GM10266 (cell line): ENCODE results near the gene IFNA10.
A peak's percentile ranks its signal among the peaks of the same experiment; 100 is the strongest.
"Not testable (repeated sequence)": the region's sequence is repeated elsewhere in the genome, so short reads cannot be mapped to it uniquely, and the experiment has no call there.

Experiments used
- DNase-seq: peaks from one replicate; pipeline ENCODE4 v3.0.0; 2012; ENCODE audit errors: extremely low spot score
- TF ChIP-seq, protein P1 (sequence below): IDR thresholded peaks from 2 replicates; pipeline ENCODE4 v1.5.1; 2012; ENCODE audit warnings: mild to moderate bottlenecking, low read depth; ENCODE audit not compliant: control insufficient read depth, insufficient read depth; ENCODE audit errors: missing control alignments

Gene IFNA10

DNA sequence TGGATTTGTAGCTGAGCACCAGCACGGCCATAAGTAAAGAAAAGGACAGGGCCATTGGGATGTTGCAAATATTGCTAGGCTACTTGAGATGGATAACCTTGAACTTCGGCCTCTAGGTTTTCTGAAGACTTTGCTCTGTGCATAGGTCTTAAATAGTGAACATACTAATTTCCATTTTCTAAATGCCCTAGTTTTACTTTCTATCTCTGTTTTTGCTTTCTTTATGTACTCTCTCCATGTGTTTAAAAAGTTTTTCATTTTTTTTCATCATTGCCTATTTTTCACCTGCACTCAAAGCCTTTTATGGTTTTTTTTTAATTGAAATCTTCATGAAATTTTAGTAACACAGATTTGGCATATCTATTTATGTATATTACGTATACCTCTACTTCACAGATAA lies at the start of gene IFNA10:
Gene IFNA10 (minus strand): TSS at position 101 of the 400 bp plus-strand sequence. CDS start 46 bp downstream, at position 55.
- not testable (repeated sequence) for DNase-seq

DNA sequence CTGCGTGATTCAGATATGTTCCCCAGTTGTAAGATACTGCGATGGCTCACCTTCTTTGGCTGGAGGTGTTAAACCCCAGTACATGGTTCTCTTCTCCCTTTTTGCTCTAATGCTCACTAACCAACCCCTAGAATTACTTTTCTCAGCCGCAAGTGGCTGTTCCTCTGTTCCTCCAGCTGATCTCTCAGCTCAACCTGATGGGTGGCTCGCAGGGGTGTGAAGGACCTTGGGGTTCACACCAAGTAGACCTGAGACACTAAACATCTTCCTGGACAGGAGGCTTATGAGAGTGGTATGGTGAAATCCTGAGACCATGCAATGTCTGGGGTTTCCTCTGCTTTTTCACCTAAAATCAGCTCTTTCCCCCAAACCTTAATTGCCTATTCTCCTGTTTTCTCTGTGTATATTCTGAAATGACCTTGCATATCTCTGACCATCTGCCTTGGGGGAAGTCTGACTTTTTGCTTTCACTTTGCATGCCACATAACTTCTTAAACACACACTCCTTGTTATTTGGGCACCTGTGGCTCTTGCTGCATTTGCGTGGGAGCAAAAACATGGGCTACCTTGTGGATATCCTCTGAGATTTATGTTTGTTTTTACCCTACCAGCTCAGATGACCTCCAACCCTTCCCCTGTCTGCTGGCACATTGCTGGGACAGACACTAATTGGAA lies 48.7 kb upstream of the IFNA10 start:
- DNase-seq, result no peak
- TF ChIP-seq, protein P1, sequence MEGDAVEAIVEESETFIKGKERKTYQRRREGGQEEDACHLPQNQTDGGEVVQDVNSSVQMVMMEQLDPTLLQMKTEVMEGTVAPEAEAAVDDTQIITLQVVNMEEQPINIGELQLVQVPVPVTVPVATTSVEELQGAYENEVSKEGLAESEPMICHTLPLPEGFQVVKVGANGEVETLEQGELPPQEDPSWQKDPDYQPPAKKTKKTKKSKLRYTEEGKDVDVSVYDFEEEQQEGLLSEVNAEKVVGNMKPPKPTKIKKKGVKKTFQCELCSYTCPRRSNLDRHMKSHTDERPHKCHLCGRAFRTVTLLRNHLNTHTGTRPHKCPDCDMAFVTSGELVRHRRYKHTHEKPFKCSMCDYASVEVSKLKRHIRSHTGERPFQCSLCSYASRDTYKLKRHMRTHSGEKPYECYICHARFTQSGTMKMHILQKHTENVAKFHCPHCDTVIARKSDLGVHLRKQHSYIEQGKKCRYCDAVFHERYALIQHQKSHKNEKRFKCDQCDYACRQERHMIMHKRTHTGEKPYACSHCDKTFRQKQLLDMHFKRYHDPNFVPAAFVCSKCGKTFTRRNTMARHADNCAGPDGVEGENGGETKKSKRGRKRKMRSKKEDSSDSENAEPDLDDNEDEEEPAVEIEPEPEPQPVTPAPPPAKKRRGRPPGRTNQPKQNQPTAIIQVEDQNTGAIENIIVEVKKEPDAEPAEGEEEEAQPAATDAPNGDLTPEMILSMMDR, result no peak

GRCh38 chr9:21252721-21253547 lies 46.0 kb upstream of the IFNA10 start:
- DNase-seq, result peak; percentile 25
- TF ChIP-seq, protein P1, result peak; percentile 65

- TF ChIP-seq, protein P1, result no peak
- DNase-seq, result no peak
These were observed 44.7 kb upstream of the IFNA10 start for GRCh38 chr9:21251638-21252037.

DNA sequence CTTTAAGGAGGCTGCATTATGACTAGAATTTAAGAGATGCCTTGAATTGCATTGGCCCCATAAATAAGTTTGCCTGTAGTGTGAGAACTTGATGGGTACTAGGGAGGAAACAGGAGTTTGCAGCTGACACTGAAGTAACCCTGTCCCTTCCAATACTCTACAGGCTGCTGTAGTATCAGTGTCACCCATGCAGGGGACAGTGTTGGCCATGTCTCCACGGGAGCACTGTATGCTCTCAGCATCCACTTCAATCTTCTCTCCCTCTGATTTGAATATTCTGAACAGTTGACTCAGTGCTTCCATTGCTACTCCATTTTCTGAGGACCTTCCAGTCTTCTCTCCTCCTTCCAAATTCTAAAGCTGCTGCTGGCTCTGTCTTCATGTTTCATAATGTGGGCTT lies 44.2 kb upstream of the IFNA10 start:
- DNase-seq, result no peak
- TF ChIP-seq, protein P1, result no peak

DNA sequence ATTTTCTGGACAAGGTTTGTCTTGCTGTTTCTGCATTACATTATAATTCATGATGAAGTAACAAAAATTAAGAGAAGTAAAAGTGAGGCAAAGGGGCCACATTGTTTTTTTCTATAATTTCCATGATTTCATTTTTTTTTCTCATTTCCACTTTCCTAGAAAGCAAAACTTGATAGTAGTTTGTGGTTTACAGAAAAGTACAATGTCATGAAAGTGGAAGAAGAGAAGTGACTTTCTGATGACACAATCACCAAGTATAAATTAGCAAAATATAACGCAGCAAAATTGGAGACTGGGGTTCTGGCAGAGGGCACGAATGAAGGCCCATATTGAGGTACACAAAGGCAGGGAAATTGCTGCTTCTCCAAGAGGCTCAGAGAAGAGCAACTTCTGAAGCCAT lies 37.9 kb upstream of the IFNA10 start:
- TF ChIP-seq, protein P1, result no peak
- DNase-seq, result no peak

- TF ChIP-seq, protein P1, result no peak
- DNase-seq, result no peak
These were observed 33.0 kb upstream of the IFNA10 start, which contains the start of gene IFNA14 for GRCh38 chr9:21239911-21240310. Gene IFNA14, minus strand, starts transcription at chr9:21240005. Its CDS starts 70 bp downstream, at chr9:21239935.

- not testable (repeated sequence) for DNase-seq
These were observed 29.4 kb upstream of the IFNA10 start for GRCh38 chr9:21236360-21236714.
